Activated CD4-positive, alpha-beta T cell treated with anti-CD3 and anti-CD28 coated beads, Interleukin-10, Interleukin-2, amounts not matched to agents 100 ng/mL and 50 ng/mL, durations not matched to agents 16 hours and 8 hours (primary cell): ENCODE data around the gene PLXDC2.

Experiments used
- DNase-seq: peaks from one replicate; pipeline ENCODE4 v3.0.0-alpha.2; 2020

PLXDC2 gene

DNA sequence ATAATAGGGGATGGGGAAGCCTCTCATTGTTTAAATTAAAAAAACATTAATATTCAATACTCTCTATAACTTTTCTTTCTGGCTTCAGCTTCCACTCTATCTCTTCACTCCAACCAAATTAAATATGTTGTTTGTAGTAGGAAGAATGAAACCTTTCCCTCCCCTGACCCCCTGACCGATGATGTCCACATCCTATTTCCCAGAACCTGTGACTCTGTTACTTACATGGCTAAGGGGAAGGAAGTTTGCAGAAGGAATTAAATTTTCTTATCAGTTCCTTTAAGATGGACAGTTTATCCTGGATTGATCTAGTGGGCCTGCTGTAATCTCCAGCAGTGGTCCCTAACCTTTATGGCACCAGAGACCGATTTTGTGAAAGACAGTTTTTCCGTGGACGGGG lies 130.0 kb downstream of the PLXDC2 start:
- no peak for DNase-seq

DNA sequence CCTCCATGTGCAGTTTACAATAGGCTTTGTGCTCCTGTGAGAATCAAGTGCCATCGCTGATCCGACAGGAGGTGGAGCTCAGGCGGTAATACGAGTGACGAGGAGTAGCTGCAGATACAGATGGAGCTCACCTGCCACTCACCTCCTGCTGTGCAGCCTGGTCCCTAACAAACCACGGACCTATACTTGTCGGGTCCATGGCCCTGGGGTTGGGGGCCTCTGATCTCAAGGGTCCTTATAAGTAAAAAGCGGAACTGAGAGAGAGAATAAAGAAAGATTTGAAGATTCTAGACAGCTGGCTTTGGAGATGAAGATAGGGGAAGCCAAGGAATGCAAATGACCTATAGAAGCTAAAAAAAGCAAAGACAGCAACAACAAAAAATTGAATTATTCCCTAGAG lies 130.6 kb downstream of the PLXDC2 start:
- no peak for DNase-seq

DNA sequence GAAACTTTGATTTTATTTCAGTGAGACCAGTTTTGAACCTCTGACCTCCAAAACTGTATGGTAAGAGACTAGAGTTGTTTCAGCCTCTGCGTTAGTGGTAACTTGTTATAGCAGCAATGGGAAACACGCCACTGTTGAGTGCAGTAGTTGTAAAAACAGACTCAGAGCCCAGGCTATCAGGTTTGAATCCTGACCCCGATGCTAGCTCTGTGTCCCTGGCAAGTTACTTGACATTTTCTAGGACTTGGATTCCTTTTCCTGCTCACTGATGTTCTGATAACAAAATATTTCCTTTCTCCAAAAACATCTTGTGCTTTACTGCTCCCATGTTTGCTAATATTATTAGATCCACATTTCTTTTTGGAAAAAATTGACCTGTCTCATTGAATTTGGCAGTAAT lies 131.0 kb downstream of the PLXDC2 start:
- no peak for DNase-seq

DNA sequence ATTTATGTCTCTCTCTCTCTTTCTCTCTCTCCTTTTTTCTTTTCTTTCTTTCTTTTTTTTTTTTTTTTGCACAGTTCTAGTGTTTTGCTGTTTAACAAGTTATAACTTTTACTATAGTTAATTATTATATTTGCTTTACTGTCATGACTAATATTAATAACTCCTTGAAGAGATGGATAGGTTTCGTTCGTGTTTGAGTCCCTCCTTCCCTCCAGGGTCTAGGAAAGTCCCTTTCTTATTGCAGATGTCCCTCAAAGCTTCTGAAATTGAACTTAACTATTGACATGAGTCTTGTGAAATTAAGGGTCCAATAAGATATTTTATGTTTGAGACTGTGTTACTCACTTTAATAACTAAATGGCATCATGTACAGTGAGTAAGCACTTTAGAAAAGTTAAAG lies 131.4 kb downstream of the PLXDC2 start:
- DNase-seq: no peak

DNA sequence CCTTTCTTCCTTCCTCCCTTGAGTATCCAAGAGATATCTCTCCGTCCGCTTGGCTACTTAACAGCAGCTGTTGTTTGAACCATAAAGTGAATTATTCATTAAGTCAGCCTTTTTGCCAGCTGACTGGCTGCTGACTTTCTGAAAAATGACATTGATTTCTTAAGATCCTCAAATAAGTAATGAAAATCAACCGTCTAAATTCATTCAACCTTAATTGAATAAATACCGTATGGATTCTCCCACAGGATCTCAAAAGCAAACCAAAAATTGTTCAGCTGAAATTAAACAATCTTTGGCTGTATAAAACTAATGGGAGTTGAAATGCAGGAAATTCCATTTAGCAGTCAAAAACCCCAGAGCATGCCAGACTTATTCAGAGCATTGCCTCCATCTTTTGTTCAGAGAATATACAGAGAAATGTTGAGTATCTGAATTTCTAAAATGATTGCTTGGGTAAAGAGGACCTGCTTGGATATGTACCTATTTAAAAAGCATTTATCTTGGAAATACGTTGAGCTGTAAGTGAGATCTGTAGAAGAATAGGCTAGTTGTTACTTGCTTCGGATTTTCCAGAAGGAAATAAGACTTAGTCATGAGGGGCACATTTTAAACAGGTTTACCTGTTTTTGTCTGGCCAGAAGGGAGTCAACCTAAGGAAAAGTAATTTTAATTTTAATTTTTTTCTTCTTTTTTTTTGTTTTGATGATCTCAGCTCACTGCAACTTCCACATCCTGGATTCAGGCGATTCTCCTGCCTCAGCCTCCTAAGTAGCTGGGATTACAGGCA lies 136.2 kb downstream of the PLXDC2 start:
- no peak for DNase-seq

DNA sequence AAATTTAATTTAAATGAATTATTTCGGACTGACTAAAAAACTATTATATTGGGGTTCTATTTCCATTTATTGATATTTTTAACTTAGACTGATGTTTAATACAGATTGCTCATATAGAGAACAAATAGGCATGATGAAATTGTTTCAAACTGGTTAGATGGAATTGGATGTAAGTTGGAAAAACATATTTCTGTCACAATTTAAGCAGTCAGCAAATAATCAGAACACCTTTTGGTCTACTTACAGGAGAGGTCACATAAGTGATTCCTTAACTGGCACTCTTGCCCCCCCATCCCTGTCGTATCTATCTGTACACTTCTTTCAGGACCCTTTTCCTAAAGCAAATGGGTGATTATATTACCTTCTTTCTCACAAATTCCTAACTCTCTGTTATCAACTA lies 138.4 kb downstream of the PLXDC2 start:
- no peak for DNase-seq

DNA sequence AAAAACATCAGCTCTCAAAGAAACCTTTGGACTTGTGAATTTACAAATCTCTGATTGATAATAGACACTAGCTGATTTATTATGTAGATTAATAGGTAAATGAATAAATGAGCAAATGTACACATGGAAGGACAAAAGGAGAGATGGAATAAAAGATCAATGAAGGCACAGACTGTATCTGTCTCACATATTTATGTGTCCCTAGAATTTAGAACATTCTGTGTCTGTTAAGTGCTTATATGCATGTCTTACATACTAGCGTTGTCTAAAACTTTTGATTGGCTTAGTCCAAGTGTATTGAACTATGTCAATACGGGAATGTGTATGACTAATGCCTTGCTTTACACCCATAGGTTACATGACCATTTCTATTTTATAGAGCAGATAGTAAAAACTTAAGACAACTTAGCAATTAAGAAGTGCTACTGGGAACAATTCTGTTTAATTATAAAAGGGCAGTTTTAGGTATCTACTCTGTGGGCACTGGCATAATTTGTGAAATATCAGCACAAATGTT lies 140.3 kb downstream of the PLXDC2 start:
- no peak for DNase-seq

DNA sequence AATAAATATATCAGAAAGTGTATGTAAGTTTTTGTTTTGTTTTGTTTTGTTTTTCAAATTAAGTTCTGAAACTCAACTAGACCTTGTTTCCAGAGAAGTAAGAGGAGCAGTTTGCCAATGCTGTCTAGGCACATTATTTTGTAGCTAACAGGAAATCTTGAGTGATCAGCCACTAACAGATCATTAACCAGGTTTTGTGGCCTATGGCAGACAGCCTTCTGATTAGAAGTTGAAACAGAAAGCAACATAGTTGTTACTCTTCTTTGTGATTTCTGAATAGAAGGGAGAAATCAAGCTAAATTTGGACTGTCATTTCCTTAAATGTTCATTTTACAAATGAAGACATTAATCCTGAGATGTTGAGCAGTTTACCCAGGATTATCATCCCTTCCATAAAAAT lies 142.6 kb downstream of the PLXDC2 start:
- no peak for DNase-seq

DNA sequence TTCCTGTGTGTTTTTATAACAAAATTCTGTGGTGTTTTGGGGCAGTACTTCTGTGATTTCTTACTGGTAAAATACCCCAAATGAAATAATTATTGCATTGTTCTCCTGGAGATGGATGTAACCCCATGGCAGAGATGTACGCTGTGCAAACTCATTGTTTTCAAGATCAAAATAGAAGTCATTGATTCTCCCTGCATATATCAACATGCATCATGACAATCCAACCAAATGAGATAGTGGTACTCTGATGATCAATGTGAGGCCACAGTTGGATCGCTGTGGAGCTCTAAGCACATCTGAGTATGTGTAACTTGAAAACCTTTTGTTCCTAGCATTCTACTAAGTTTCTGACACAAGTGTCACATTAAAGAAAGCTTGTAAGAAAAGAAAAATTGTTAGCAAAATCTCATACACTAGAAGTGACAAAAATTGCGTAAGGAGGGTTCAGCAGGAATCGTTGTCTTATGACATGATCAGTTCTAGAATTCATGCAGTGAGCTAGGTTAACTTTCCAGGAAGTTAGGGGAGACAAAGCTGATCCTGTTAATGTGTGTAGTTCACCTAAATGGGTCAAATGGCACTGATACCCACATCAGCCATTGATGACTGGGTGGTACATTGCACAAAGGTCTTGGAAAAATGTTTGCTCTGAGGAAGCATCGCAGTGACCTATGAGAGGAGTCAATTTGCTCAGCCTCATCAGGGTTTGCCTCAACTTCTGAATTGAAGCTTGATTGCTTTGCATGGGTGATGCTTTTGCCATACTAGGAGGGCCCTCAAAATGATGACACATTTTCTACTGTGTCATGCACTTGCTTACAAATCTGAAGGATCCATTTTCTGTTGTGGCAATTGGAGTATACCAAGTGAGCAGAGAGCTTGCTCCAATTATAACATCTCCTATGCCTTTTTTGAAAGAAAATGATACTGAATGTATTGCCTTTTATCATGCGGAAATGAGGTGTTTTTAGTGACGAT lies 145.1 kb downstream of the PLXDC2 start:
- DNase-seq: no peak

DNA sequence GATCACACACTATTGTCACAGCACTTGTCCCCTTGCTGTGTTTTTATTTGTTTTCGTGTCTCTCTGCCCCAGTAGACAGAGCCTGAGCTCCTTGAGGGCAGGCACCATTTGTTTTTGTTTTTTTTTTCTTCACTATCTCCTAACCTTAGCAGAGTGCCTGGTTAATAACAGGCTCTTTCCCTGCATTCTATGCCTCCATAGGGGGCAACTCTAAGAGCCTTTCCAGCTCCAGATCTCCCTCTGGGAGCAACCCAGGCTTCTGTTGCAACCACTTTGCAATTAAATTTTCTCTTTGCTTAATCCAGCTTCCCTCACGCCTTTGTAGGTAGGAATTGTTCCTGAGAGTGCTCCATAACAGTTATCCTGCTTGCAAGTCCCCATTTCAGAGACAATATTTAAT lies 148.4 kb downstream of the PLXDC2 start:
- DNase-seq: no peak

DNA sequence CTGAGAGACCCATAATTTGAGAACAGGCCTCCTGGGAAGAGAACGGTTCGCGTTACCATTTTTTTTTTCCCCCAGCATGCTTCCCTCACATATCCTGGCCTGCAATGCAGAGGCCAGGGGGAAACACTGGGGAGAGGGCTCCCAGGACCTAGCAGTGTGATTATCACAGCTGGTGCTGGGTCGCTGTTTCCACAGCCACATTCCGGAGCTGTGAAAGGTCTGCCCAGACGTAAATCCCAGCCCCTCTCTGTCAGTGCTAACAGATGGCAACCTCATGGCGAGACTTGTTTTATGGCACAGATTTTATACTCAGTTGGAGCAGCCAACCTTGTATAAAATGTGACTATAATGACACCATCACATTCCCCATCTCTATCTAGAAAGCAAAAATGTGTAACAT lies 150.5 kb downstream of the PLXDC2 start:
- DNase-seq: no peak

DNA sequence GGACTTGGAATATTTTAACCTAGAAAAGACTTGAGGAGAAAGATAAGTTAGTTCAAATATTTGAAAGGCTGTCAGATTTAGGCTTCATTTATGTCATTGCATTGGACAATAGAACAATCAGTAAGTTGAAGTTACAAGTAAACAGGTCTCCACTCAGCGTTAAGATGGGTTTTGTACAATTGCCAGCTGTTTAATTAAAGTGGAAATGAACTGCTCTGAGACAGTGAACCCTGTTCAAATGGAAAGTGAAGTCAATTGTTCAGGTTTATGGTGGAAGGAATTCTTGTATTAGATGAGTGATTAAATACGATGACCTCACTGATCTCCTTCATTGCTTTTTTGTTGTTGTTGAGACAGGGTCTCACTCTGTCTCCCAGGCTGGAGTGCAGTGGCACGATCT lies 151.7 kb downstream of the PLXDC2 start:
- DNase-seq: no peak

DNA sequence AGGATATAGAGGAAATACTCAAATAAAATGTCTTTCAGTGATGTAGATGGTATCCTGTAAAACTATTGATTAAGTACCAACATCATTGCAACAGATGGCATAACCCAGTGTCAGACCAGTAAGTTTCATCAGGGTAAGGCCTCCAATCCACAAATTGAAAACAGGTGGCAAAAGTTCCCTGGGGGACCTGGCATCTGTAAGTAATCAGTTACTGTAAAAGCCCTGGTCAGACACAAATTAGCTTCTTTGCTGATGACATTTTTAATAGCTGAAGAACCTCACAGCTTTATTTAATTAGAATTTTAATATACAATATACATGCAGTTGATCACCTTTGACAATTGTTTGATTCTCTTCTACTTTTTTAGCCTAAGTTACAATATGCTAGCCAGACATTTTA lies 152.5 kb downstream of the PLXDC2 start:
- no peak for DNase-seq

DNA sequence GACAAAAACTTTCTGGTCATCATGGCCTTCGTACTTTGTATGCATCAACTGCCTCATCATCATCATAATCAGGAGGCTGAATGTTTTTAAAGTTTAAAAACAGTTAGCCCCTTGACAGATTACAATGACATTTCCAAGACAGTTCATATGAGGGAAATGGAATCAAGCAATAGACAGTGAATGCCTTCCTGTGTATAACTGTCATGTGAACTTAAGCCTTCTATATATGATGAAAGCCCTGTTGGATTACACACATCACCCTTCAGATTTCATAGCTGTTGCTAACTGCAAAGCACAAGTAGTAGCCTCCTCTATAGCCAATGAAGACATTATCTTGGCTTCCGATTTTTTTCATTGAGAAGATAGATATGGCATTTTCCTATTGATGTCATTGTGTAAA lies 154.0 kb downstream of the PLXDC2 start:
- no peak for DNase-seq

DNA sequence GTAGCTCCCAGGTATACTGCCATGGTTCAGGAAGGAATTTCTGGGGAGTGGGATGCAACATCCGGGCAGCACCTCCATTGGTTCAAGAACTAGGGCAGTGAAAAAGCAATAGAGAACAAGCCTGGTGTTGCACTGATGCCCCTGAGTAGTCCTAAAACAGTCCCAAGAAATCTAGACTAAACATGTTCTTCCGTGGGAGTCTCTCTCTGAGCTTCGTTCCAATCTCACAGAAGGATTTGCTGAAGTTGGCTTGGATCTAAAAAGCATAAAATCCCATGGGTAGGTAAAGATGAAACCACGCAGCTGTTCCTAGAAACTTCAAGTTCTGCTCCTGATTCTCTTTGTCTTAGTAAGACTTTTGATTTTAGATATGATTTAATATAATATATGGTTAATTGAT lies 154.5 kb downstream of the PLXDC2 start:
- no peak for DNase-seq

DNA sequence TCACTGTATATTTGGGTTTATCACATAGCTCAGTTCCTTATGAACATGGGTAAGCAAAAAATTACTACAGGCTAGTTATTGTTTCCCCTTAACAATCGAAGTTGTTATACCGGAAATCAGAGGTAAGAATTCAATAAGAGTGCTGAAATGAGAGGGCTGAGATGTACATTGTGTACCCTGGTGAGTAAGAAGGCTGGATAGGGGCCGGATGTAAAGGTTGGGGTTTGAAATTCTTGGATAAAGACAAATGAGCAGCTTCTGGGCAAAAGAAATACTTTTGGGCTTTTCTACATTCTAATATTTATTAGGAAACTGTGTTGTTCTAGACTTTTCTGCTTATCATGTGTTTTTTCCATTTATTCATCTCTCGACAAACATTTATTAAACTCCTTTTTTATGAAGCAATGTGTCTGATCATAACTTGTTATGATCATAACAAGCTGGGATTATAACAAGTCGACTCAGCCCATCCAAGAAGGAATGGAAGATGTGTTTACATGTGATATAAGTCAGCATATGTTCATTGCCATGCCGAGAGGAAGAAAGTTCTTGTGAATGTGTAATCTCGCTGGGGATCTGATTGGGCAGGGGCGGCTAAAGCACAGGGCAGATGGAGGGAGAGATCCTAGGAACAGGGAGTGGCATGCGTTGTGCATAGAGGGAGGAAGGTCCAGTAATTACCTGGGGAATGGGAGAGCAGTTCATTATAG lies 155.3 kb downstream of the PLXDC2 start:
- no peak for DNase-seq

DNA sequence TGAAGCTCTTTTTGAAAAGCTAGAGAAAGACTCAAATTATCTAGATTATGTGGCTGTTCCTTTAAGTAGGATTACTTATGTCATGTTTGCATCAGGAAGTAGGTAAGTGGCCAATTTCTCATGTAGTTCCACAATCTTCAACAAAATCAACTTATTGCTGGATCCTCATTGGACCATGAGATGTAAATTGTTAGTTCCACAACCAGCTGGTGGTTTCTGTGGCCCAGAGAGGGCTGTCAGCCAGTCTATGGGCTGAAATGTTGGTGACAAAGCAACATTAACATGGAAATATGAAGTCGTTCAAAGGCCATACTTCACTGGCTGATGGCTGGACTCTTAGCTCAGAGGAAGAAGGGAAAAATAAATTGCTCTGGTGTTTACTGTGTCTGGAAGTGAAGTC lies 157.9 kb downstream of the PLXDC2 start:
- no peak for DNase-seq

DNA sequence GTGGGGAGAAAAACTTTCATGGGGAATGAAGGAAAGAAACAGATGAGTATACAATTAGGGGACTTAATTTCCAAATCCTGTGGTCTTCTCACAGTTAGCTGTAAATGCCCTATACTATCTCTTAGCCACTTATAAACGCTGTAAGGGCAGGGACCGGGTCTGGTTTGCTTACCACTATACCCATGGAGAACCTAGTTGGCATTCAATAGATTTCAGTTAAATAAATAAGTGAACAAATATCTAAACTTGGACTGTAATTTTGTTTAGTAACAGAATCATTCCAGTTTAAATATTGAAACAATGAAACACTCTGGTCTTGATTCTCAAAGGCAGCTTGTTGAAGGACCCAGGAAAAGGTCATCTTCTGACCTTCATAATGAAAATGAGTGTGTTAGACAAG lies 158.3 kb downstream of the PLXDC2 start:
- DNase-seq: no peak

DNA sequence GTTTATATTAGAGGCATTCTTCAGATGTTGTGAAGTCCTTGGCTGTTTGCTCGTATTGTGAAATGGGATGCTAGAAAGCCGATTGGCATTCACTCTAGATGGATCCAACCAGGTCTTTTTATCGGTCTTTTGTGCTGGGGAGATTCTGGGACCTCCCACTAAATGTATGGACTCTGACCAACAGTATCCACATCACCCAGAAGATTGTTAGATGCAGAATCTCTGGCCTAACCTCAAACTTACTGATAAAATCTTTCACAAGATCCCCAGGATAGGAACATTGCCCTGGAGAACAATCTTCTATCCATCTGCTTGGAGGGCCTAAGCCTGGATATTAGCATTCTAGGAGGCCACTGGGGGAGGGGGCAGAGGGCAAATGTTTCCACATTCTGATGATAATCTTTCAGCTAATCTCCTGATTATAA lies 160.9 kb downstream of the PLXDC2 start:
- DNase-seq: no peak

DNA sequence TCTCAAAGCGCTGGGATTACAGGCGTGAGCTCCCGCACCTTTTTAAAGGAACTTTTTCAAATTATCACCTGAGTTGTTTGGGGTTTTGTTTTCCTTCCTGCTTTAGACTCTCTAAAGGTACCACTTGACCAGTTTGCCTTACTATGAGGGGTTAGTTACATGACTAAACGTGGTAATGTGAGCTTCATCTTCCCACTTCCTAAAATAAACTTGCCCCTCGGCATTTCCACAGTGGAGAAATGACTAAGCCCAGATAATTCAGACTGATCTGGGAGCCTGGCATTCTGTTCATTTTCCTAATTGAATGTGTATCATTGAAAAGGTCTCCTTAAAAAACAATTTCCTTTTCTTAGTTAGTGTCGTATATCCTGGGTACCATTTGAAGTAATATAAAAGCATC lies 163.4 kb downstream of the PLXDC2 start:
- DNase-seq: no peak

DNA sequence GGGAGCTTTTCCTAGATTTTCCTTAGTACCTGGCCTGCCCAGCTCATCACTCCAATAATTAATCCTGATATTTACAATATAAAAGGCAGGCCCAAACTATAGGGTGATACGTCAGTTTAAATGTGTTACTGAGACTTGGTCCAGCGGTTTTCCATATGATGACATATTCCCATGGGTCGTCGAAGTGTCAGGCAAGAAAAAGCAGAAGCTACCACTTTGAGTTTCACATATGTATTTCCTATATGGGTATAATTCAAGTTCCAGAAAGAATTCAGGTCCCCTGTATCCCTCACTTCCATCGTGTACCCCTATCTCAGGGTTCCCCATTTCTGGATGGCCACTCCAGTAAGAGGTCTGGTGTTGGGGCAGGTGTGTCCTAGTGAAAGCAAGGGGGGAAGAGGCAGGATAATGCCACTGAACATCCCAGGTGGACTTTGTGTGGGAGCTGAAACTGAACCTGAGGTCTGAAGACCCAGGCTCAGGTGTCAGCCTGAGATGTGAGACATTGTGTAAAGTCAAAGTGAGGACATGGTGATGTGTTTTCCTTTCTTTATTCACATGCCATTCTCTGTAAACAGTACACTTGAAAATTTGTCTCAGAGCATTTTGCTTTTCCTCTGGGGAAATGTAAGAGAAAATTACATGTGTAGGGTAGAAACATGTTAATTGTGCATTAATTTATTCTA lies 167.8 kb downstream of the PLXDC2 start:
- no peak for DNase-seq

DNA sequence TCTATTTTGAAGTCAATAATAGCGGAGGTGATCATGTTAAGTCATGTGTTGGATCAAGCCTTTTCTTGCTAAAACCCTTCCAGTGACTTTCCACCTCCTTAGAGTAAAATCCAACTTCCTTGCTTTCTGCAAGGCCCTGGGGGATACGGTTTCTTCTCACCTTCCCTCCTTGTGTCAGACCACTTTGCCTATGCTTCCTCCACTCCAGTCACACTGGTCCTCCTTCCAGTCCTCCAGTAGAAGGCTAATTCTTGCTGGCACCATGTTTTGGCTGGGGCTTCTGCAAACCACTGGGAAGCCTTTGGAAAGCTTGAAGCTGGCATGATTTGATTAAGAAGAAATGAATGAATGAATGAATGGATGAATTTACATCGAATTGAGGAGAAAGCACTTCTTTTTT lies 169.5 kb downstream of the PLXDC2 start:
- DNase-seq: no peak

DNA sequence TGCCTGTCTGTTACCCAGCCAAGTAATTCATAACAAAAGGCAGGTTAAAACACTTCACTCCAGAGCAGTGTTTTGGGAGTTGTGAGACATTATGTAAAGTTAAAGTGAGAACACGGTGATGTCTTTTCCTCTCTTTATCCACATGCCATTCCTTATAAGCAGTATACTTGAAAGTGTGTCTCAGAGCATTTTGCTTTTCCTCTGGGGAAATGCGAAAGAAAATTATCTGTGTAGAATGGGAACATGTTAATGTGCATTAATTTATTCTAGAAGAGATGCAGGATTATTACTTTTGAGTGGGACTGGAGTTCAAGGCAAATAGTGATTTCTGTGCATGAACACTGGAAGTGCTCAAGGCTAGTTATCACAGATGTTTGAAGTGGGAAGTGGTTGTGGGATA lies 170.4 kb downstream of the PLXDC2 start:
- DNase-seq: no peak
